ENCODE results near the gene LDLRAD4. TPM values are rescaled to one million over a fixed set of nuclear protein-coding genes. Genes with fewer than 3 reads are reported as not detected.

LDLRAD4 gene
- total and polyA plus RNA-seq, 9 of the 15 experiments (the other 6 are each of a cell fraction or from before 2014, with no cell fraction given), result 0.01 TPM; not detected in 8

DNA sequence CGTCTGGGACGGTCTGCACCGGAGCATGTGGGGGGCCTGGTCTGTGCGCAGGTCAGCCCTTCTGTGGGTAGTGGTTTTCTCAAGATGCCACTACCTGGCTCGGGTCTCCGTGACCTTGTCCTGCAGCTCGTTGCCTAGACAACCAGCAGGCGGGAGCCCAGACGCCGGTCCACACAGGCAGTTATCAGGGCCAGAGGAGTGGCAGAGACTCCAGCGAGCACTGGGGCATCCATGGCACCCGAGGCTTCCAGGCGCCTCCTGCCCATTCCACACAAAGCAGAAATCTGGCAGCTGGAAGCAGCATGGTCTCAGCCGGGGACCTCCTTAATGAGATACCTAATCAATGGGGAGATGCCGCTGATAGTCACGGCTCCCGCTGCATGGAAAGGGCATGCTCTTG, 351.7 kb downstream of the LDLRAD4 start:
- H3K9ac ChIP-seq (ENCODE audit: insufficient read depth in 1 of 2, low read depth in 2 of 2, low read length in 2 of 2), result no peak overlapping the region
- BruUV-seq (replicated peaks), result no TSS peak
- H3K4me2 ChIP-seq (ENCODE audit: insufficient read depth, low read length), result no peak overlapping the region
- no peaks in the 10 kb centered on the region for H3K9me3 ChIP-seq (replicated peaks; ENCODE audit: control insufficient read depth, insufficient read depth, low read depth, low read length)
- no peak overlapping the region for H3K4me3 ChIP-seq
- no peak for DNase-seq (ENCODE audit: extremely low read depth in 1 of 4, low spot score in 3 of 4)
- no peaks in the 10 kb centered on the region for H3K79me2 ChIP-seq (ENCODE audit: control insufficient read depth, insufficient read depth, low read length)
- ATAC-seq, result no peak
- no peak overlapping the region for H2AFZ ChIP-seq (ENCODE audit: low read depth, low read length)
- H3K27ac ChIP-seq (ENCODE audit: extremely low read depth, low read depth, low read length), result no peak overlapping the region
- TF ChIP-seq MTA3 (IDR thresholded peaks at IDR 0.05; ENCODE audit: borderline replicate concordance) (no peak), CLOCK (CRISPR knock-in tag; IDR thresholded peaks at IDR 0.05; ENCODE audit: borderline replicate concordance) (no peak), TCF3 (CRISPR knock-in tag; IDR thresholded peaks at IDR 0.05) (no peak), NUFIP1 (IDR thresholded peaks at IDR 0.05; ENCODE audit: partially characterized antibody) (no peak), XRCC5 (IDR thresholded peaks at IDR 0.05; ENCODE audit: low read depth, low read length) (no peak), CCNT2 (IDR thresholded peaks at IDR 0.05; ENCODE audit: borderline replicate concordance, extremely low read depth, insufficient read length, low read depth, low read length) (no peak), HNRNPK (IDR thresholded peaks at IDR 0.05; ENCODE audit: low read depth, low read length, poor library complexity, severe bottlenecking) (no peak), L3MBTL2 (IDR thresholded peaks at IDR 0.05) (no peak), ZFP30 (CRISPR knock-in tag; IDR thresholded peaks at IDR 0.05; ENCODE audit: borderline replicate concordance) (no peak), ZNF217 (CRISPR knock-in tag; IDR thresholded peaks at IDR 0.05) (no peak), CBX1 (IDR thresholded peaks at IDR 0.05; ENCODE audit: low read depth) (no peak), CCAR2 (IDR thresholded peaks at IDR 0.05; ENCODE audit: low read depth, low read length) (no peak), ARID4B (CRISPR knock-in tag; IDR thresholded peaks at IDR 0.05) (no peak)
- FAIRE-seq, result no peak
- CTCF ChIA-PET (ENCODE audit: low intra/inter-chr PET ratio), result no interaction called here
- H3K4me1 ChIP-seq (replicated peaks in 1 of 2; ENCODE audit: control insufficient read depth in 2 of 2, insufficient read depth in 2 of 2, low read length in 2 of 2), result no peaks in the 10 kb centered on the region
- H3K9me1 ChIP-seq (ENCODE audit: control insufficient read depth, insufficient read depth, low read length), result no peaks in the 10 kb centered on the region
- 0 out of 2 replicates have a peak, but pooled peaks cover 3% of the 10 kb centered on the region for H4K20me1 ChIP-seq (replicated peaks; ENCODE audit: control insufficient read depth, insufficient read depth, low read length)
- H3K36me3 ChIP-seq (ENCODE audit: control insufficient read depth, insufficient read depth, low read length), result no peaks in the 10 kb centered on the region
- POLR2A ChIA-PET, result interaction anchor here (0.8 kb wide), 1 partner anchor 45 kb away, joined by 3 read pairs; no protein-coding TSS in a partner anchor
- H3K27me3 ChIP-seq (ENCODE audit: control insufficient read depth in 2 of 2, insufficient read depth in 2 of 2, low read length in 2 of 2), result peaks cover 23 to 43% of the 10 kb centered on the region in 2 experiments; a peak in 3 of 5 replicates
- under 1% methylated on average over 14 of the region's 17 CpGs for WGBS (ENCODE audit: insufficient coverage, low coverage, missing lambda C conversion rate)
- intact Hi-C loops (cut with micrococcal nuclease), result no loop called here
- in situ Hi-C loops (cut with MboI), result no loop called here

All from K562 (cell line).